ENCODE results near the gene CGNL1. TPM values are rescaled to one million over a fixed set of nuclear protein-coding genes. Genes with fewer than 3 reads are reported as not detected.

Gene CGNL1
- total RNA-seq, 1 donor from 2014 or later, result 0.11 TPM

DNA sequence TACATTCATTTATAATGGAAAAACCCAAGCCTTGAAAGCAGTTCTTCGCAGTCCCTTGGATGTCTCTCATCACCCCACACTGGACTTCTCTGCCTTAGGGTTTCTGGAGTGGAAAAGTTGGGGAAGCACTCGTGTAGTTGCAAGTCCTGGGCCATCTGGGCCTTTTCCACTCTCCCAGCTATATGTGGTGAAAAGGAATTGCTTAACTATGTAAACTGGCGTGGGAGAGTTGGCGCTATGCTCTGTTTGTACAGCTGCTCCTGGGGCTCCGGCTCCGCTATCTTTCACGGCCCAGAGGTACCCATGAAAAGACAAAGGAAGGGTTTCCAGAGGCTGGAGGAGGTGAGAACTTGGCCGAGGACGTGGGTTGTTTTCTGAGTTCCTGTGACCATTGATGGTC is 134.3 kb downstream of the CGNL1 start:
- Mint-ChIP-seq H3K27me3 (no peaks in the 10 kb centered on the region), H3K4me3 (no peak overlapping the region), H3K9me3 (no peaks in the 10 kb centered on the region), H3K36me3 (ENCODE audit: low read depth) (no peaks in the 10 kb centered on the region), H3K4me1 (peaks cover 43% of the 10 kb centered on the region), H3K27ac (no peak overlapping the region)
- intact Hi-C loops (cut with micrococcal nuclease), result no loop called here
- ATAC-seq (ENCODE audit: low read depth) (no peak), DNase-seq (no peak)
- ChIA-PET POLR2A (no interaction called here), CTCF (no interaction called here)
- TF ChIP-seq CTCF (IDR thresholded peaks at IDR 0.05), result no peak

DNA sequence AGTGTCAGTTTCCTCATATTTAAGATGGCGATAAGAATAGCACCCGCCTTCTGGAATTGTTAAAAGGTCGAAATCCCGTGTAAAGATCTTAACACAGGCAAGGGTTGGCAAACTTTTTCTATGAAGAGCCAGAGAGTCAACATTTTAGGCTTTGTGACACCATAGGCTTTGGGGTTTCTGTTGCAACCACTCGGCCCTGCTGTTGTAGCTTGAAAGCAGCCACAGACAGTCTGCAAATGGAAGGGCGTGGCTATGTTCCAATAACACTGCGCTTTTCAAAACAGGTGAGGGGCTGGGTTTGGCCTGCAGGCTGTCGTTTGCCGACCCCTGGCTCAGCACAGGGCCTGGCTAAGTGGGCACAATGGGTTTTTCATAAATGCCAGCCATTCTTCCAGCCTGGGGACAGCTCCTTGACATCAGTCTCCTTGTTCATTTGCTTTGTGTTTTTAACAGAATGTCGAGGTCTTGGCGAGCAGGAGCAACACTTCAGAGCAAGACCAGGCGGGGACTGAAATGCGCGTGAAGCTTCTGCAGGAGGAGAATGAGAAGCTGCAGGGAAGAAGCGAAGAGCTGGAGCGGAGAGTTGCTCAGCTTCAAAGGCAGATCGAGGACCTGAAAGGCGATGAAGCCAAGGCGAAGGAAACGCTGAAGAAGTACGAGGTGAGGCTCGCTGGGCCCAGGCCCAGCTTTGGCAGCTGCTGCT is 140.2 kb downstream of the CGNL1 start:
- Mint-ChIP-seq H3K9me3 (no peaks in the 10 kb centered on the region), H3K27me3 (no peaks in the 10 kb centered on the region), H3K4me1 (peaks cover 7% of the 10 kb centered on the region), H3K4me3 (no peak overlapping the region), H3K27ac (no peak overlapping the region), H3K36me3 (ENCODE audit: low read depth) (no peaks in the 10 kb centered on the region)
- TF ChIP-seq CTCF (IDR thresholded peaks at IDR 0.05), result no peak
- ChIA-PET POLR2A (no interaction called here), CTCF (interaction anchor here (0.7 kb wide), 1 partner anchor 11 kb away, joined by 4 read pairs; no protein-coding TSS in a partner anchor)
- no peak for ATAC-seq (ENCODE audit: low read depth)
- intact Hi-C loops (cut with micrococcal nuclease), result no loop called here
- no peak for DNase-seq

DNA sequence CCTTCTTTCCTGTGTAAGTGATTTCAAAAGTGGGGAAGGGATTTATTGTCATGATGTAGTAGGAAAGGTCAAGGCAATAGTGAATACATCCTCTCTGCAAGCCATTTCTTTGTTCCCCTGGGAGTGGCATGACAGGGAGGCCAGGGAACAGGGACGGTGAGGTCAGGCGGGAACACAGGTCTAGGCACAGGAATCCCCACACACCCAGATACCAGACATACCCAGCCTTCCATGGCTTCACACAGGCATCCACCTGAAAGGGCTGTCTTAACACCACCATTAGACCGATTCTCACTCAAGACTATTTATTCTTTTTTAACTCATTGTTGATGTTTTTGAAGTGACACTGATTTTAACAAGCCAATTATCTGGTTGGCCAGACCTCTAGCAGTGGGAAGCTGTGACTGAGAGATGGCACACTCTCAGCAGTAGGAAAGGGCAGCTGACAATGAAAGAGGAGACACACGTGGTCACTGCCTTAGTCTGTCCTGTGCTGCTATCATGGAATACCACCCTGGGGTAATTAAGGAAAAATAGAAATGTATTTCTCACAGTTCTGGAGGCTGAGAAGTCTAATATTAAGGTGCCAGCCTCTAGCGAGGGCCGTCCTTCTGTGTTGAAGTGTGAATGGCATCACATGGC is 140.8 kb downstream of the CGNL1 start:
- ChIA-PET CTCF (interaction anchor here (0.7 kb wide), 1 partner anchor 11 kb away, joined by 4 read pairs; no protein-coding TSS in a partner anchor), POLR2A (no interaction called here)
- Mint-ChIP-seq H3K27ac (no peak overlapping the region), H3K4me3 (no peak overlapping the region), H3K27me3 (no peaks in the 10 kb centered on the region), H3K4me1 (peaks cover 2% of the 10 kb centered on the region), H3K36me3 (ENCODE audit: low read depth) (no peaks in the 10 kb centered on the region), H3K9me3 (no peaks in the 10 kb centered on the region)
- no peak for ATAC-seq (ENCODE audit: low read depth)
- intact Hi-C loops (cut with micrococcal nuclease), result no loop called here
- no peak for DNase-seq
- TF ChIP-seq CTCF (IDR thresholded peaks at IDR 0.05), result no peak

GRCh38 chr15:57518779-57519405 is 142.6 kb downstream of the CGNL1 start:
- Mint-ChIP-seq H3K36me3 (ENCODE audit: low read depth) (no peaks in the 10 kb centered on the region), H3K4me1 (peaks cover 4% of the 10 kb centered on the region), H3K4me3 (no peak overlapping the region), H3K27me3 (no peaks in the 10 kb centered on the region), H3K27ac (no peak overlapping the region), H3K9me3 (no peaks in the 10 kb centered on the region)
- ATAC-seq (ENCODE audit: low read depth) (no peak), DNase-seq (no peak)
- ChIA-PET POLR2A (interaction anchor here (0.5 to 0.6 kb wide), 2 partner anchors 23 to 200 kb away, joined by 3 to 4 read pairs; no protein-coding TSS in a partner anchor), CTCF (interaction anchor here (2.0 kb wide), 1 partner anchor 8 kb away, joined by 6 read pairs; no protein-coding TSS in a partner anchor)
- intact Hi-C loops (cut with micrococcal nuclease), result no loop called here
- no peak for TF ChIP-seq CTCF (IDR thresholded peaks at IDR 0.05)

DNA sequence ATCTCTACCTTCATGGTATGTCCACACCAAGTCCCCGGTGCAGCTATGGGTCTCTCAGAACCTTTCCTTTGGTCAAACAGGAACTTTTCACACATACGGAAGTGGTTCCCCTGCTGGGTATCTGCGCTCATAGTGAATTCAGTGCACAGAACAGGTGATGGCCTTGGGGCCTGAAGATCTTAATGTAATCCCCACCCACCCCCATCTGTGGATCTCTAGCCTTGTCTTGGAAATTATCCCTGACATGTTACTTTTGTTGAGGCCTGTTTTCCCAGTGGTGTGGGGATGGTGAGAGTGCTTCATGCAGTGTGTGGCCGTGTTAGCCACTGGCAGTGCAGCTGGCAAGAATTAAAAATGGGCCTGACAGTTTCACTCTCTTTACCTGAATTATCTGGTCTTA is 143.5 kb downstream of the CGNL1 start:
- TF ChIP-seq CTCF (IDR thresholded peaks at IDR 0.05), result no peak
- Mint-ChIP-seq H3K4me3 (no peak overlapping the region), H3K27me3 (no peaks in the 10 kb centered on the region), H3K36me3 (ENCODE audit: low read depth) (no peaks in the 10 kb centered on the region), H3K9me3 (no peaks in the 10 kb centered on the region), H3K4me1 (peaks cover 4% of the 10 kb centered on the region), H3K27ac (no peak overlapping the region)
- intact Hi-C loops (cut with micrococcal nuclease), result no loop called here
- ATAC-seq (ENCODE audit: low read depth), result no peak
- CTCF ChIA-PET, result interaction anchor here (2.0 kb wide), 1 partner anchor 8 kb away, joined by 6 read pairs; no protein-coding TSS in a partner anchor
- DNase-seq, result no peak
- POLR2A ChIA-PET, result interaction anchor here (0.6 kb wide), 1 partner anchor 200 kb away, joined by 3 read pairs; no protein-coding TSS in a partner anchor

Measured in activated B cell treated with CpG ODN at 0.5 μM for 24 hours (primary cell).